ENCODE data around the gene SPATA2. TPM values are rescaled to one million over a fixed set of nuclear protein-coding genes. Genes with fewer than 3 reads are reported as not detected.
"Not testable (repeated sequence)": the region's sequence is repeated elsewhere in the genome, so short reads cannot be mapped to it uniquely, and the experiment has no call there.

Gene SPATA2
- total RNA-seq, 1 donor from 2014 or later: 10.3 TPM

GRCh38 chr20:49904440-49905214 is 10.7 kb downstream of the SPATA2 start:
- no peak overlapping the region for H3K27ac Mint-ChIP-seq (ENCODE audit: unreplicated experiment)
- no peak for DNase-seq (ENCODE audit: low read depth, low spot score)
- H3K4me3 Mint-ChIP-seq: no peak overlapping the region
- TF ChIP-seq CTCF (conservative IDR thresholded peaks at IDR 0.05): no peak
- H3K9me3 Mint-ChIP-seq: no peaks in the 10 kb centered on the region
- no peaks in the 10 kb centered on the region for H3K27me3 Mint-ChIP-seq (ENCODE audit: low read depth)
- peaks cover 2% of the 10 kb centered on the region for H3K4me1 Mint-ChIP-seq
- H3K36me3 Mint-ChIP-seq (ENCODE audit: low read depth): peaks cover 7% of the 10 kb centered on the region

- no peaks in the 10 kb centered on the region for H3K27me3 Mint-ChIP-seq (ENCODE audit: low read depth)
- H3K9me3 Mint-ChIP-seq: no peaks in the 10 kb centered on the region
- H3K27ac Mint-ChIP-seq (ENCODE audit: unreplicated experiment): no peak overlapping the region
- no peak for DNase-seq (ENCODE audit: low read depth, low spot score)
- no peaks in the 10 kb centered on the region for H3K4me1 Mint-ChIP-seq
- peaks cover 7% of the 10 kb centered on the region for H3K36me3 Mint-ChIP-seq (ENCODE audit: low read depth)
- H3K4me3 Mint-ChIP-seq: no peak overlapping the region
- TF ChIP-seq CTCF (conservative IDR thresholded peaks at IDR 0.05): no peak
These were observed 13.7 kb downstream of the SPATA2 start for GRCh38 chr20:49901588-49901987.

- Mint-ChIP-seq H3K9me3 (no peaks in the 10 kb centered on the region), H3K4me3 (no peak overlapping the region), H3K27me3 (ENCODE audit: low read depth) (no peaks in the 10 kb centered on the region), H3K27ac (ENCODE audit: unreplicated experiment) (no peak overlapping the region), H3K36me3 (ENCODE audit: low read depth) (peaks cover 3% of the 10 kb centered on the region), H3K4me1 (no peaks in the 10 kb centered on the region)
- no peak for DNase-seq (ENCODE audit: low read depth, low spot score)
- TF ChIP-seq CTCF (conservative IDR thresholded peaks at IDR 0.05): no peak
These were observed 15.6 kb downstream of the SPATA2 start for GRCh38 chr20:49899541-49900383.

GRCh38 chr20:49896204-49896603 is 19.1 kb downstream of the SPATA2 start:
- Mint-ChIP-seq H3K4me3 (no peak overlapping the region), H3K27ac (ENCODE audit: unreplicated experiment) (no peak overlapping the region), H3K4me1 (peaks cover 29% of the 10 kb centered on the region), H3K36me3 (ENCODE audit: low read depth) (no peaks in the 10 kb centered on the region), H3K27me3 (ENCODE audit: low read depth) (no peaks in the 10 kb centered on the region), H3K9me3 (no peaks in the 10 kb centered on the region)
- no peak for DNase-seq (ENCODE audit: low read depth, low spot score)
- no peak for TF ChIP-seq CTCF (conservative IDR thresholded peaks at IDR 0.05)

- not testable (repeated sequence) for H3K9me3 Mint-ChIP-seq; H3K27me3 Mint-ChIP-seq (ENCODE audit: low read depth); H3K36me3 Mint-ChIP-seq (ENCODE audit: low read depth); H3K27ac Mint-ChIP-seq (ENCODE audit: unreplicated experiment); DNase-seq (ENCODE audit: low read depth, low spot score); H3K4me3 Mint-ChIP-seq
- H3K4me1 Mint-ChIP-seq: peaks cover 32% of the 10 kb centered on the region
These were observed 19.7 kb downstream of the SPATA2 start for GRCh38 chr20:49895474-49896093.
